H1 (cell line): ENCODE data around the gene GALNT13. TPM values are rescaled to one million over a fixed set of nuclear protein-coding genes. Genes with fewer than 3 reads are reported as not detected.

Source experiments
- CTCF ChIA-PET: fragments of 300-600 bp; sonication (Branson Sonifier 250); formaldehyde crosslinking; loops from one replicate; lab custom pipeline; 2021; ENCODE audit not compliant: partially characterized antibody; lab: Charles Lee
- POLR2A ChIA-PET: fragments of 300-600 bp; sonication (Branson Sonifier 250); formaldehyde crosslinking; loops from one replicate; lab custom pipeline; 2021; ENCODE audit warnings: inconsistent platforms; ENCODE audit not compliant: partially characterized antibody; lab: Charles Lee
- DNase-seq, 2 experiments: peaks; one replicate each; pipeline versions ENCODE4 v3.0.0 to v3.0.0-alpha.2; 2010 to 2022; ENCODE audit warnings: low spot score in 2 of 2, low read depth in 1 of 2, mixed read lengths in 1 of 2
- FAIRE-seq: peaks from 2 replicates; lab custom pipeline; 2011; peaks lifted over from hg19 to GRCh38; lab: Jason Lieb, UNC
- H2AFZ ChIP-seq: 2 replicates; pipeline ENCODE4 v1.8.1; 2012; ENCODE audit warnings: low read length, inconsistent platforms
- H2AK5ac ChIP-seq: 2 replicates; pipeline ENCODE4 v1.6.1; 2013; ENCODE audit warnings: low read depth, low read length
- H2BK120ac ChIP-seq: replicated peaks from 2 replicates; pipeline ENCODE3; 2013; ENCODE audit warnings: low read depth, low read length, inconsistent platforms
- H2BK12ac ChIP-seq: 2 replicates; pipeline ENCODE4 v1.6.1; 2013; ENCODE audit warnings: low read depth, low read length
- H2BK15ac ChIP-seq: 2 replicates; pipeline ENCODE4 v1.6.1; 2013; ENCODE audit warnings: low read length
- H2BK20ac ChIP-seq: 2 replicates; pipeline ENCODE4 v1.6.1; 2013; ENCODE audit warnings: low read length
- H2BK5ac ChIP-seq: 2 replicates; pipeline ENCODE4 v1.6.1; 2013; ENCODE audit warnings: low read depth, low read length
- H3K14ac ChIP-seq: 2 replicates; pipeline ENCODE4 v1.6.1; 2013; ENCODE audit warnings: inconsistent platforms; ENCODE audit not compliant: insufficient read length
- H3K18ac ChIP-seq: 2 replicates; pipeline ENCODE4 v1.6.1; 2013; ENCODE audit warnings: low read length; ENCODE audit errors: extremely low read depth
- H3K23ac ChIP-seq: 2 replicates; pipeline ENCODE4 v1.6.1; 2013; ENCODE audit warnings: inconsistent platforms; ENCODE audit not compliant: insufficient read length
- H3K23me2 ChIP-seq: 2 replicates; pipeline ENCODE4 v1.6.1; 2013; ENCODE audit warnings: low read depth, low read length
- H3K27ac ChIP-seq: 2 replicates; pipeline ENCODE4 v1.6.1; 2011; ENCODE audit warnings: low read depth, low read length, inconsistent platforms
- H3K27me3 ChIP-seq, 4 experiments: replicated peaks in 1 of 4; 1 replicate in 1 of 4; 2 replicates in 3 of 4; pipeline versions ENCODE4 v1.6.1 to v1.8.1; 2011 to 2013; ENCODE audit warnings: low read length in 3 of 4, mild to moderate bottlenecking in 3 of 4, inconsistent platforms in 2 of 4, mixed read lengths in 2 of 4, moderate library complexity in 1 of 4; ENCODE audit not compliant: control insufficient read depth in 3 of 4, insufficient read depth in 3 of 4; ENCODE audit errors: extremely low read depth in 1 of 4
- H3K36me3 ChIP-seq, 4 experiments: 2 replicates each; pipeline versions ENCODE4 v1.6.1 to v1.8.1; 2011 to 2013; ENCODE audit warnings: mild to moderate bottlenecking in 4 of 4, low read length in 3 of 4, moderate library complexity in 2 of 4, control low read depth in 1 of 4, inconsistent platforms in 1 of 4; ENCODE audit not compliant: insufficient read depth in 4 of 4, control insufficient read depth in 2 of 4
- H3K4ac ChIP-seq: replicated peaks from 2 replicates; pipeline ENCODE3; 2013; ENCODE audit warnings: low read length, low read depth, mixed read lengths, inconsistent platforms; ENCODE audit not compliant: insufficient read length
- H3K4me1 ChIP-seq, 4 experiments: replicated peaks in 1 of 4; 1 replicate in 1 of 4; 2 replicates in 3 of 4; pipeline versions ENCODE4 v1.6.1 to v1.8.1; 2011 to 2013; ENCODE audit warnings: low read length in 3 of 4, inconsistent platforms in 2 of 4, mixed read lengths in 1 of 4; ENCODE audit not compliant: insufficient read depth in 4 of 4, control insufficient read depth in 3 of 4
- H3K4me2 ChIP-seq, 2 experiments: 2 replicates each; pipeline versions ENCODE4 v1.6.1 to v1.8.1; 2011 to 2013; ENCODE audit warnings: low read depth in 2 of 2, low read length in 2 of 2, control low read depth in 1 of 2, inconsistent platforms in 1 of 2, mild to moderate bottlenecking in 1 of 2; ENCODE audit not compliant: insufficient read depth in 1 of 2
- H3K4me3 ChIP-seq, 4 experiments: fragments of 200-600, 300-600 bp in 1 of 4; sonication (generic), shearing (Covaris generic), sonication (Bioruptor Twin) in 1 of 4; 2 replicates each; pipeline versions ENCODE4 v1.5.1 to v1.8.1; 2011 to 2016; ENCODE audit warnings: low read length in 4 of 4, low read depth in 3 of 4, control low read depth in 2 of 4, inconsistent platforms in 2 of 4, mild to moderate bottlenecking in 2 of 4, mixed read lengths in 1 of 4, moderate library complexity in 1 of 4; ENCODE audit not compliant: insufficient read depth in 2 of 4; ENCODE audit errors: extremely low read depth in 1 of 4
- H3K56ac ChIP-seq: replicated peaks from 2 replicates; pipeline ENCODE3; 2013; ENCODE audit warnings: low read depth, mild to moderate bottlenecking, mixed read lengths, low read length, inconsistent platforms; ENCODE audit not compliant: insufficient read length
- H3K79me1 ChIP-seq: 2 replicates; pipeline ENCODE4 v1.6.1; 2013; ENCODE audit warnings: low read depth, low read length, control low read depth
- H3K79me2 ChIP-seq, 2 experiments: 2 replicates each; pipeline versions ENCODE4 v1.6.1 to v1.8.1; 2012 to 2013; ENCODE audit warnings: low read length in 2 of 2, mild to moderate bottlenecking in 2 of 2, inconsistent platforms in 1 of 2; ENCODE audit not compliant: insufficient read depth in 2 of 2, control insufficient read depth in 1 of 2
- H3K9ac ChIP-seq, 4 experiments: replicated peaks in 1 of 4; 1 replicate in 1 of 4; 2 replicates in 3 of 4; pipeline versions ENCODE4 v1.6.1 to v1.8.1; 2011 to 2013; ENCODE audit warnings: low read depth in 3 of 4, low read length in 3 of 4, control low read depth in 2 of 4, mild to moderate bottlenecking in 2 of 4, moderate library complexity in 2 of 4, inconsistent platforms in 1 of 4; ENCODE audit errors: extremely low read depth in 1 of 4
- H3K9me3 ChIP-seq, 2 experiments: 2 replicates each; pipeline versions ENCODE4 v1.6.1 to v1.8.1; 2012 to 2013; ENCODE audit warnings: mild to moderate bottlenecking in 2 of 2, moderate library complexity in 2 of 2, control low read depth in 1 of 2, inconsistent platforms in 1 of 2, low read depth in 1 of 2, low read length in 1 of 2, mixed read lengths in 1 of 2; ENCODE audit not compliant: insufficient read depth in 2 of 2
- H4K20me1 ChIP-seq, 2 experiments: replicated peaks in 1 of 2; 2 replicates each; pipeline versions ENCODE3 to v1.8.1; 2011 to 2013; ENCODE audit warnings: inconsistent platforms in 2 of 2, low read length in 2 of 2, mild to moderate bottlenecking in 1 of 2; ENCODE audit not compliant: insufficient read depth in 2 of 2, control insufficient read depth in 1 of 2
- H4K5ac ChIP-seq: 2 replicates; pipeline ENCODE4 v1.6.1; 2013; ENCODE audit warnings: low read length, low read depth, mixed read lengths, inconsistent platforms; ENCODE audit not compliant: insufficient read length
- H4K8ac ChIP-seq: 2 replicates; pipeline ENCODE4 v1.8.0; 2013; ENCODE audit warnings: mild to moderate bottlenecking, moderate library complexity, low read length, inconsistent platforms; ENCODE audit not compliant: insufficient read depth; ENCODE audit errors: extremely low read depth
- H4K91ac ChIP-seq: replicated peaks from 2 replicates; pipeline ENCODE3; 2013; ENCODE audit warnings: low read length, mixed read lengths, inconsistent platforms; ENCODE audit not compliant: insufficient read length
- CEBPB ChIP-seq: IDR thresholded peaks from 2 replicates; pipeline ENCODE4 v1.6.1; 2012; ENCODE audit warnings: low read depth, low read length
- JUN ChIP-seq: IDR thresholded peaks from 2 replicates; pipeline ENCODE4 v1.6.1; 2011; ENCODE audit warnings: low read depth, mild to moderate bottlenecking, improper control_type of control experiment, low read length
- JUND ChIP-seq: IDR thresholded peaks from 2 replicates; pipeline ENCODE4 v1.6.1; 2011; ENCODE audit warnings: mild to moderate bottlenecking, improper control_type of control experiment, low read length
- SIRT6 ChIP-seq: IDR thresholded peaks from one replicate; pipeline ENCODE4 v1.7.1; 2012; ENCODE audit warnings: low read length, inconsistent platforms
- WGBS, 2 experiments: shearing (Covaris generic) in 1 of 2; methylation state at CpG; one replicate each; pipeline versions ENCODE4 v1.1.6 to v1.1.7; 2013 to 2015; ENCODE audit warnings: low lambda C conversion rate in 2 of 2, mixed read lengths in 2 of 2, inconsistent platforms in 1 of 2, low coverage in 1 of 2, missing lambda C conversion rate in 1 of 2; ENCODE audit not compliant: insufficient replicate concordance in 2 of 2, insufficient coverage in 1 of 2, insufficient read length in 1 of 2; ENCODE audit errors: extremely low coverage in 1 of 2, missing lambda C conversion rate in 1 of 2; 5-methylcytosine and 5-hydroxymethylcytosine counted together
- polyA plus RNA-seq, 7 experiments: library from polyadenylated mRNA; depleted of rRNA in 3 of 7; stranded (reverse) in 5 of 7; unstranded in 2 of 7; fragments of >200 nt in 5 of 7; fragments of 200-250 nt in 2 of 7; gene quantifications; 1 replicate in 5 of 7; 2 replicates in 1 of 7; 4 replicates in 1 of 7; pipeline versions ENCODE4 v1.2.1 to v1.2.3, GENCODE V29; 2011 to 2013; ENCODE audit warnings: missing spikeins in 2 of 7, mixed read lengths in 2 of 7
- total RNA-seq: library from RNA; stranded (reverse); fragmentation: NEBNext Ultra II Directional; extraction: Animal tissue kit (Norgen Biotek cat#: 25700); gene quantifications from 2 replicates; pipeline ENCODE4 v1.2.1, GENCODE V29; 2021

The GALNT13 gene
- total and polyA plus RNA-seq, 2 of the 8 experiments (the other 6 are each of a cell fraction or from before 2014, with no cell fraction given) = 3.2 to 9.6 TPM

DNA sequence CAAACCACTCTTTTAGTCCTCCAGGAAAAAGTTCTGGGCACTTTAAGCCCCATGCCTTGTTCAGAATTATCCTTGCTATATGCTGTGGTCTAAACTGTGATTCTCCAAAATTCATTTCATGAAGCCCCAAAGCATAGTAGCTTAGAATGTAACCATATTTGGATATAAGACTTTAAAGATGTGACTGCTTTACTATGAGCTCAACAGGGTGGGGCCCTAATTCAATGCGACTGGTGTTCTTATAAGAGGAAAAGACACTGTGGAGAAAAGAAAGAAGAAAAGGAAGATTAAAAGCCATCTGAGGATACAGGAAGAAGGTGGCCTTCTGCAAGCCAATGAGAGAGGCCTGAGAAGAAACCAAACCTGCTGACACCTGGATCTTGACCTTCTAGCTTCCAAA lies 174.8 kb downstream of the GALNT13 start:
- Histone ChIP-seq H3K4me2 (no peak overlapping the region), H2AFZ (no peak overlapping the region), H3K27ac (no peak overlapping the region), H3K23ac (no peak overlapping the region), H3K79me1 (no peaks in the 10 kb centered on the region), H2AK5ac (no peak overlapping the region), H2BK5ac (no peak overlapping the region), H2BK15ac (no peak overlapping the region), H4K91ac (no peak overlapping the region), H3K4me1 (no peaks in the 10 kb centered on the region), H2BK12ac (no peak overlapping the region), H3K79me2 (no peaks in the 10 kb centered on the region), H3K9me3 (no peaks in the 10 kb centered on the region), H4K5ac (no peak overlapping the region), H2BK20ac (no peak overlapping the region), H3K56ac (no peak overlapping the region), H3K4ac (no peak overlapping the region), H3K14ac (no peak overlapping the region), H3K27me3 (no peaks in the 10 kb centered on the region), H2BK120ac (no peak overlapping the region), H4K8ac (no peak overlapping the region), H3K36me3 (no peaks in the 10 kb centered on the region), H3K18ac (no peak overlapping the region), H4K20me1 (no peaks in the 10 kb centered on the region), H3K23me2 (no peaks in the 10 kb centered on the region), H3K4me3 (no peak overlapping the region), H3K9ac (no peak overlapping the region)
- TF ChIP-seq CEBPB = no peak
- no peak for TF ChIP-seq SIRT6
- no peak for TF ChIP-seq JUN
- TF ChIP-seq JUND = no peak
- POLR2A ChIA-PET = no interaction called here
- DNase-seq (no peak), FAIRE-seq (no peak)
- CTCF ChIA-PET = interaction anchor here (1.0 kb wide), 1 partner anchor 15 kb away, joined by 3 read pairs; no protein-coding TSS in a partner anchor
- 58% methylated on average over 1 of the region's 1 CpG; no CpG with 5 or more reads in 1 of the 2 experiments for WGBS, 2 experiments
